ENCODE data around the gene DTNBP1. TPM values are rescaled to one million over a fixed set of nuclear protein-coding genes. Genes with fewer than 3 reads are reported as not detected.

The DTNBP1 gene
- total and polyA plus RNA-seq, 12 donors = 4.2 to 17.1 (median 9.0) TPM

DNA sequence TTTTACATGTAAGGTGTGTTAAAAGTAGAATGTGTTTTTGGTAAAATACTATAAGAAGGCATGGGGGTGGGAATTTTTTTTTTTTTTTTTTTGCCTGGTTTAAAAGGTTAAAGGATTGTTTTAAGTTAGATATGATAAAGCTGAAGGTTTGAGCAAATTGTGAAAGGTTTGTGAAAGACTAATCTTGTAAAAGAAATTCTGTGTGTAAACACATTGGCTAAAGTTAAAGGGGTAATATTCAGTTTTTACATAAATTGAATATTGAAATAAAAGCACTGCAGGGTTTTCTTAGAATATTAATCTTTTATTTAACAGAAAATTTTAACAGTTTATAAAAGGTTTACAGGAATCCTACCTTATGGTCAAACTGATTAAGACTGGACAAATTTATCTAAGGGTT is 105.7 kb downstream of the DTNBP1 start:
- no peak overlapping the region for H3K4me3 ChIP-seq
- intact Hi-C loops (cut with DNase I) = no loop called here
- no peak for TF ChIP-seq POLR2A (IDR thresholded peaks at IDR 0.05)
- TF ChIP-seq, protein P1, sequence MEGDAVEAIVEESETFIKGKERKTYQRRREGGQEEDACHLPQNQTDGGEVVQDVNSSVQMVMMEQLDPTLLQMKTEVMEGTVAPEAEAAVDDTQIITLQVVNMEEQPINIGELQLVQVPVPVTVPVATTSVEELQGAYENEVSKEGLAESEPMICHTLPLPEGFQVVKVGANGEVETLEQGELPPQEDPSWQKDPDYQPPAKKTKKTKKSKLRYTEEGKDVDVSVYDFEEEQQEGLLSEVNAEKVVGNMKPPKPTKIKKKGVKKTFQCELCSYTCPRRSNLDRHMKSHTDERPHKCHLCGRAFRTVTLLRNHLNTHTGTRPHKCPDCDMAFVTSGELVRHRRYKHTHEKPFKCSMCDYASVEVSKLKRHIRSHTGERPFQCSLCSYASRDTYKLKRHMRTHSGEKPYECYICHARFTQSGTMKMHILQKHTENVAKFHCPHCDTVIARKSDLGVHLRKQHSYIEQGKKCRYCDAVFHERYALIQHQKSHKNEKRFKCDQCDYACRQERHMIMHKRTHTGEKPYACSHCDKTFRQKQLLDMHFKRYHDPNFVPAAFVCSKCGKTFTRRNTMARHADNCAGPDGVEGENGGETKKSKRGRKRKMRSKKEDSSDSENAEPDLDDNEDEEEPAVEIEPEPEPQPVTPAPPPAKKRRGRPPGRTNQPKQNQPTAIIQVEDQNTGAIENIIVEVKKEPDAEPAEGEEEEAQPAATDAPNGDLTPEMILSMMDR (IDR thresholded peaks at IDR 0.05) = no peak
- H3K36me3 ChIP-seq (replicated peaks in 1 of 2) = no peaks in the 10 kb centered on the region
- no peak for DNase-seq
- no peaks in the 10 kb centered on the region for H3K9me3 ChIP-seq (replicated peaks in 1 of 3)
- H3K27ac ChIP-seq = no peak overlapping the region
- H3K4me1 ChIP-seq (replicated peaks in 1 of 2) = peaks cover 0 to under 1% of the 10 kb centered on the region in 2 donors
- H3K27me3 ChIP-seq = no peaks in the 10 kb centered on the region

DNA sequence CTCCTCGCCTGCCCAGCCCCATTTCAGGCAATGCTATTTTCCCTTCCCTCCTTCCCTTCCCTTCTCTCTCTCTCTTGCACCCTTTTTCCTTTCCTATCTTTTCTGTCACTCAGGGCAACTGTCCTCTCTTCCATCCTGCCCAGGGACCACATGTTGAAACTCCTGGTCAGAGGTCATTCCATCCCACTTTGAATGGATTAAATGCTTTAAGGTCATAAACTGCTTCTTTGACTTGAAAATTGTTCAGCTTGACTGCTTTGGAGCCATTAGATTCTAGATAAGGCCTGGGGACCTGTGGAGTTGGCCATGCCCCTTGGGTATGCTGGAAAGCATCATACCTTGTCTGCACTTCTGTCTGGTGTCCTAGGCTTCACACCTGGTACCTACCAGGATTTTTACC is 106.1 kb downstream of the DTNBP1 start:
- TF ChIP-seq, protein P1 (IDR thresholded peaks at IDR 0.05) = no peak
- TF ChIP-seq POLR2A (IDR thresholded peaks at IDR 0.05) = no peak
- intact Hi-C loops (cut with DNase I) = no loop called here
- Histone ChIP-seq H3K4me1 (replicated peaks in 1 of 2) (peaks cover 0 to 3% of the 10 kb centered on the region in 2 donors), H3K4me3 (no peak overlapping the region), H3K27me3 (no peaks in the 10 kb centered on the region), H3K9me3 (replicated peaks in 1 of 3) (no peaks in the 10 kb centered on the region), H3K36me3 (replicated peaks in 1 of 2) (no peaks in the 10 kb centered on the region), H3K27ac (no peak overlapping the region)
- DNase-seq = no peak
- 97 to 100% (median 100%) methylated on average over 1 of the region's 1 CpG for WGBS, 4 donors

DNA sequence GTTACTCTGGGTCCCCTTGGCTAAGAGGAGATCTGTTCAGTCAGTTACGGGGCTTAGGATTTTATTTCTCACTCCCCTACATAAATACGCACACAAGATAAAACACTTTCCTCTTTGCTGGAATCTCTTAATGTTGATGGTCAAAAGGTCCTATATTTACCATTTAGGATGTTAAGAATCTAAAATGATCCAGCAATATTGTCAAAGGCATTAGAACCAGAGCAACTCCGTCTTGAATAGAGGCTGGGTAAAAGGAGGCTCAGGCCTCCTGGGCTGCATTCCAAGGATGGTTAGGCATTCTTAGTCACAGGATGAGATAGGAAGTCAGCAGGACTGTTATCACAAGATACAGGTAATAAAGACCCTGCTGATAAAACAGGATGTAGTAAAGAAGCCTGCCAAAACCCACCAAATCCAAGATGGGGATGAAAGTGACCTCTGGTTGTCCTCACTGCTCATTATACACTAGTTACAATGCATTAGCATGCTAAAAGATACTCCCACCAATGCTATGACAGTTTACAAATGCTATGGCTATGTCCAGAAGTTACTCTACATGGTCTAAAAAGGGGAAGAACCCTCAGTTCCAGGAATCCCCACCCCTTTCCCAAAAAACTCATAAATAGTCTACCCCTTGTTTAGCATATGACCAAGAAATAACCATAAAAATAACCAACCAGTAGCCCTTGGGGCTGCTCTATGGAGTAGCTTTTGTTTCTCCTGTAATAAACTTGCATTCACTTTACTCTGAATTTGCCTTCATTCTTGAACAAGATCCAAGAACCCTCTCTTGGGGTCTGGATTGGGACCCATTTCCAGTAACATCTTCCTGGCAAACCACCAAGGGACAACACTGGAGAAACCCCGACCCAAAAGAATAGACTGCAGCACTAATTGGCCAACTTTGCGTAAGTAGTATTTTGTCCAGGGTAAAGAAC is 107.5 kb downstream of the DTNBP1 start:
- TF ChIP-seq, protein P1 (IDR thresholded peaks at IDR 0.05) = no peak
- no peak for TF ChIP-seq POLR2A (IDR thresholded peaks at IDR 0.05)
- no peak for DNase-seq
- Histone ChIP-seq H3K4me3 (no peak overlapping the region), H3K4me1 (replicated peaks in 1 of 2) (peaks cover 0 to 11% of the 10 kb centered on the region in 2 donors), H3K36me3 (replicated peaks in 1 of 2) (no peaks in the 10 kb centered on the region), H3K9me3 (replicated peaks in 1 of 3) (no peaks in the 10 kb centered on the region), H3K27ac (no peak overlapping the region), H3K27me3 (no peaks in the 10 kb centered on the region)
- 88 to 93% (median 90%) methylated on average over 5 of the region's 5 CpGs for WGBS, 4 donors
- intact Hi-C loops (cut with DNase I) = no loop called here

DNA sequence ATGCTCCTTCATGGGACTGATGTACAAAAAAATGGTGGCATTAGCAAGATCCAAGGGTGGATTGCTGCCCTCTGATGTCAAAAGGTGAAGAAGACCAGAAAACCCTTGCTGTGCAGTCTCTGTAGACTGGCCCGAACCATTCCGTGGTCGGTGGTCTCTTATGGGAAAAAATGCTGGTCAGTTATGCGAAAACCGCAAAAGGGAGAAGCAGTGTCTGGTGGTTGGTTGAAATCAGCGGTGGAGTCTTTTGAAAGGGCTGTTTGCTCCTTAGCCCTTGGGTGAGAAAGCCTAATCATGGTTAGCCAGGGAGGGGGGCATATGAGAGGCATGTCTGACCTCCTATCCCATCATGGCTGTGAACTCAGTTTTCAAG is 108.1 kb downstream of the DTNBP1 start:
- intact Hi-C loops (cut with DNase I) = no loop called here
- 96 to 98% (median 98%) methylated on average over 6 of the region's 6 CpGs for WGBS, 4 donors
- no peaks in the 10 kb centered on the region for H3K36me3 ChIP-seq (replicated peaks in 1 of 2)
- H3K9me3 ChIP-seq (replicated peaks in 1 of 3) = no peaks in the 10 kb centered on the region
- TF ChIP-seq, protein P1 (IDR thresholded peaks at IDR 0.05) = no peak
- no peak for TF ChIP-seq POLR2A (IDR thresholded peaks at IDR 0.05)
- peaks cover 0 to 11% of the 10 kb centered on the region in 2 donors for H3K4me1 ChIP-seq (replicated peaks in 1 of 2)
- no peaks in the 10 kb centered on the region for H3K27me3 ChIP-seq
- no peak overlapping the region for H3K4me3 ChIP-seq
- no peak overlapping the region for H3K27ac ChIP-seq
- no peak for DNase-seq

All from adrenal gland (tissue), 12 donors.